ENCODE data around the gene SOHLH1.

The SOHLH1 gene

GRCh38 chr9:135732569-135733257 lies 33.4 kb upstream of the SOHLH1 start:
- no peak for DNase-seq
- no peaks in the 10 kb centered on the region for H3K79me2 ChIP-seq (ENCODE audit: low read length)
- no peaks in the 10 kb centered on the region for H3F3A ChIP-seq (ENCODE audit: insufficient read depth, low read length)
- H3K4me2 ChIP-seq (ENCODE audit: low read depth, low read length), result no peak overlapping the region
- H3K9me3 ChIP-seq (replicated peaks; ENCODE audit: insufficient read depth, low read length), result no peaks in the 10 kb centered on the region
- no peak overlapping the region for H3K27ac ChIP-seq (ENCODE audit: low read length)
- H4K20me1 ChIP-seq (ENCODE audit: insufficient read depth, low read length), result no peaks in the 10 kb centered on the region
- H3K4me1 ChIP-seq (ENCODE audit: low read length), result no peaks in the 10 kb centered on the region
- no peaks in the 10 kb centered on the region for H3K36me3 ChIP-seq (replicated peaks; ENCODE audit: insufficient read depth, low read length)
- H2AFZ ChIP-seq (ENCODE audit: low read length), result no peak overlapping the region
- H3K27me3 ChIP-seq (replicated peaks; ENCODE audit: insufficient read depth, low read length), result peaks cover 82% of the 10 kb centered on the region
- TF ChIP-seq EZH2phosphoT487 (IDR thresholded peaks at IDR 0.05; ENCODE audit: low read length), result no peak
- TF ChIP-seq CTCF (IDR thresholded peaks at IDR 0.05; ENCODE audit: low read length), result no peak
- TF ChIP-seq EZH2 (optimal IDR thresholded peaks at IDR 0.05; ENCODE audit: low read depth, low read length), result no peak
- no peak overlapping the region for H3K4me3 ChIP-seq (ENCODE audit: low read length)
- H3K9ac ChIP-seq (ENCODE audit: low read length), result no peak overlapping the region
- H3K9me2 ChIP-seq (replicated peaks; ENCODE audit: insufficient read depth, low read length), result no peaks in the 10 kb centered on the region

- no peaks in the 10 kb centered on the region for H3K36me3 ChIP-seq (replicated peaks; ENCODE audit: insufficient read depth, low read length)
- H3K79me2 ChIP-seq (ENCODE audit: low read length), result no peaks in the 10 kb centered on the region
- DNase-seq, result no peak
- H4K20me1 ChIP-seq (ENCODE audit: insufficient read depth, low read length), result no peaks in the 10 kb centered on the region
- no peaks in the 10 kb centered on the region for H3F3A ChIP-seq (ENCODE audit: insufficient read depth, low read length)
- no peak overlapping the region for H3K4me2 ChIP-seq (ENCODE audit: low read depth, low read length)
- H3K27me3 ChIP-seq (replicated peaks; ENCODE audit: insufficient read depth, low read length), result peaks cover 83% of the 10 kb centered on the region
- H3K27ac ChIP-seq (ENCODE audit: low read length), result no peak overlapping the region
- no peaks in the 10 kb centered on the region for H3K9me3 ChIP-seq (replicated peaks; ENCODE audit: insufficient read depth, low read length)
- no peak overlapping the region for H3K9ac ChIP-seq (ENCODE audit: low read length)
- H3K9me2 ChIP-seq (replicated peaks; ENCODE audit: insufficient read depth, low read length), result no peaks in the 10 kb centered on the region
- TF ChIP-seq EZH2 (optimal IDR thresholded peaks at IDR 0.05; ENCODE audit: low read depth, low read length) (no peak), EZH2phosphoT487 (IDR thresholded peaks at IDR 0.05; ENCODE audit: low read length) (no peak), CTCF (IDR thresholded peaks at IDR 0.05; ENCODE audit: low read length) (no peak)
- no peak overlapping the region for H3K4me3 ChIP-seq (ENCODE audit: low read length)
- H2AFZ ChIP-seq (ENCODE audit: low read length), result no peak overlapping the region
- H3K4me1 ChIP-seq (ENCODE audit: low read length), result no peaks in the 10 kb centered on the region
These were observed 32.2 kb upstream of the SOHLH1 start for GRCh38 chr9:135731454-135731853.

- no peaks in the 10 kb centered on the region for H3K79me2 ChIP-seq (ENCODE audit: low read length)
- DNase-seq, result no peak
- H3K27me3 ChIP-seq (replicated peaks; ENCODE audit: insufficient read depth, low read length), result peaks cover 84% of the 10 kb centered on the region
- no peaks in the 10 kb centered on the region for H3K9me2 ChIP-seq (replicated peaks; ENCODE audit: insufficient read depth, low read length)
- H3F3A ChIP-seq (ENCODE audit: insufficient read depth, low read length), result no peaks in the 10 kb centered on the region
- H3K9me3 ChIP-seq (replicated peaks; ENCODE audit: insufficient read depth, low read length), result no peaks in the 10 kb centered on the region
- no peak overlapping the region for H3K9ac ChIP-seq (ENCODE audit: low read length)
- no peaks in the 10 kb centered on the region for H3K36me3 ChIP-seq (replicated peaks; ENCODE audit: insufficient read depth, low read length)
- no peak overlapping the region for H2AFZ ChIP-seq (ENCODE audit: low read length)
- H3K4me3 ChIP-seq (ENCODE audit: low read length), result no peak overlapping the region
- TF ChIP-seq CTCF (IDR thresholded peaks at IDR 0.05; ENCODE audit: low read length), result no peak
- TF ChIP-seq EZH2 (optimal IDR thresholded peaks at IDR 0.05; ENCODE audit: low read depth, low read length), result no peak
- TF ChIP-seq EZH2phosphoT487 (IDR thresholded peaks at IDR 0.05; ENCODE audit: low read length), result no peak
- no peaks in the 10 kb centered on the region for H3K4me1 ChIP-seq (ENCODE audit: low read length)
- no peak overlapping the region for H3K27ac ChIP-seq (ENCODE audit: low read length)
- no peak overlapping the region for H3K4me2 ChIP-seq (ENCODE audit: low read depth, low read length)
- no peaks in the 10 kb centered on the region for H4K20me1 ChIP-seq (ENCODE audit: insufficient read depth, low read length)
These were observed 30.2 kb upstream of the SOHLH1 start for GRCh38 chr9:135729480-135729879.
